HL-60/S4 (cell line): ENCODE data around the gene MAGEB3.

Source experiments
- in situ Hi-C: fragments of 300-500 bp; cut with MboI; formaldehyde crosslinking; loops from 2 replicates; pipeline ENCODE4 v1.14.3; 2022; ENCODE audit warnings: low sequenced_read_pairs

The MAGEB3 gene

GRCh38 chrX:30278365-30278764 lies 47.9 kb downstream of the MAGEB3 start:
- in situ Hi-C loops = no loop called here

- in situ Hi-C loops = no loop called here
These were observed 50.0 kb downstream of the MAGEB3 start for GRCh38 chrX:30280428-30280827.

- in situ Hi-C loops = no loop called here
These were observed 52.1 kb downstream of the MAGEB3 start for GRCh38 chrX:30282527-30282926.

GRCh38 chrX:30283456-30284200 lies 53.2 kb downstream of the MAGEB3 start:
- in situ Hi-C loops = no loop called here
